Measurements from ENCODE around the gene HM13. TPM values are rescaled to one million over a fixed set of nuclear protein-coding genes. Genes with fewer than 3 reads are reported as not detected.
A peak's percentile ranks its signal among the peaks of the same experiment; 100 is the strongest.

The HM13 gene
- total and polyA plus RNA-seq, 2 of the 13 experiments (the other 11 are each of a cell fraction or from before 2014, with no cell fraction given), result 118 to 243 TPM

GRCh38 chr20:31587545-31588389 is 73.5 kb downstream of the HM13 start (continued):
- TF ChIP-seq RARG (CRISPR knock-in tag; IDR thresholded peaks at IDR 0.05; ENCODE audit: low read depth) (no peak), PAWR (CRISPR knock-in tag; IDR thresholded peaks at IDR 0.05; ENCODE audit: borderline replicate concordance) (no peak), ZBTB44 (CRISPR knock-in tag; IDR thresholded peaks at IDR 0.05) (no peak), GATAD2A (CRISPR knock-in tag; IDR thresholded peaks at IDR 0.05) (no peak; the same call in 1 of the 2 replicates), BCL3 (CRISPR knock-in tag; IDR thresholded peaks at IDR 0.05) (no peak; the same call in 1 of the 2 replicates), RFX1 (IDR thresholded peaks at IDR 0.05) (no peak), ZNF713 (CRISPR knock-in tag; IDR thresholded peaks at IDR 0.05) (0 out of 2 replicates have a peak, but pooled peaks have one; percentile 68), IRF2 (CRISPR knock-in tag; IDR thresholded peaks at IDR 0.05) (peak; percentile 38; the same call in 1 of the 2 replicates), ZNF24 (IDR thresholded peaks at IDR 0.05) (no peak), ZNF691 (CRISPR knock-in tag; IDR thresholded peaks at IDR 0.05; ENCODE audit: borderline replicate concordance, low read depth) (no peak), MIXL1 (CRISPR knock-in tag; IDR thresholded peaks at IDR 0.05) (no peak), ZNF12 (CRISPR knock-in tag; IDR thresholded peaks at IDR 0.05) (no peak; the same call in 1 of the 2 replicates), ATF7 (IDR thresholded peaks at IDR 0.05) (no peak), ATF7 (CRISPR knock-in tag; IDR thresholded peaks at IDR 0.05) (no peak), CERS6 (CRISPR knock-in tag; IDR thresholded peaks at IDR 0.05) (no peak), ZNF83 (CRISPR knock-in tag; IDR thresholded peaks at IDR 0.05; ENCODE audit: borderline replicate concordance) (no peak)
- TF ChIP-seq, protein P1, sequence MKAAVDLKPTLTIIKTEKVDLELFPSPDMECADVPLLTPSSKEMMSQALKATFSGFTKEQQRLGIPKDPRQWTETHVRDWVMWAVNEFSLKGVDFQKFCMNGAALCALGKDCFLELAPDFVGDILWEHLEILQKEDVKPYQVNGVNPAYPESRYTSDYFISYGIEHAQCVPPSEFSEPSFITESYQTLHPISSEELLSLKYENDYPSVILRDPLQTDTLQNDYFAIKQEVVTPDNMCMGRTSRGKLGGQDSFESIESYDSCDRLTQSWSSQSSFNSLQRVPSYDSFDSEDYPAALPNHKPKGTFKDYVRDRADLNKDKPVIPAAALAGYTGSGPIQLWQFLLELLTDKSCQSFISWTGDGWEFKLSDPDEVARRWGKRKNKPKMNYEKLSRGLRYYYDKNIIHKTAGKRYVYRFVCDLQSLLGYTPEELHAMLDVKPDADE (CRISPR knock-in tag; IDR thresholded peaks at IDR 0.05), result no peak
- TF ChIP-seq, protein P2, sequence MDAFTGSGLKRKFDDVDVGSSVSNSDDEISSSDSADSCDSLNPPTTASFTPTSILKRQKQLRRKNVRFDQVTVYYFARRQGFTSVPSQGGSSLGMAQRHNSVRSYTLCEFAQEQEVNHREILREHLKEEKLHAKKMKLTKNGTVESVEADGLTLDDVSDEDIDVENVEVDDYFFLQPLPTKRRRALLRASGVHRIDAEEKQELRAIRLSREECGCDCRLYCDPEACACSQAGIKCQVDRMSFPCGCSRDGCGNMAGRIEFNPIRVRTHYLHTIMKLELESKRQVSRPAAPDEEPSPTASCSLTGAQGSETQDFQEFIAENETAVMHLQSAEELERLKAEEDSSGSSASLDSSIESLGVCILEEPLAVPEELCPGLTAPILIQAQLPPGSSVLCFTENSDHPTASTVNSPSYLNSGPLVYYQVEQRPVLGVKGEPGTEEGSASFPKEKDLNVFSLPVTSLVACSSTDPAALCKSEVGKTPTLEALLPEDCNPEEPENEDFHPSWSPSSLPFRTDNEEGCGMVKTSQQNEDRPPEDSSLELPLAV (CRISPR knock-in tag; conservative IDR thresholded peaks at IDR 0.05; ENCODE audit: low read depth), result no peak
- TF ChIP-seq, protein P3, sequence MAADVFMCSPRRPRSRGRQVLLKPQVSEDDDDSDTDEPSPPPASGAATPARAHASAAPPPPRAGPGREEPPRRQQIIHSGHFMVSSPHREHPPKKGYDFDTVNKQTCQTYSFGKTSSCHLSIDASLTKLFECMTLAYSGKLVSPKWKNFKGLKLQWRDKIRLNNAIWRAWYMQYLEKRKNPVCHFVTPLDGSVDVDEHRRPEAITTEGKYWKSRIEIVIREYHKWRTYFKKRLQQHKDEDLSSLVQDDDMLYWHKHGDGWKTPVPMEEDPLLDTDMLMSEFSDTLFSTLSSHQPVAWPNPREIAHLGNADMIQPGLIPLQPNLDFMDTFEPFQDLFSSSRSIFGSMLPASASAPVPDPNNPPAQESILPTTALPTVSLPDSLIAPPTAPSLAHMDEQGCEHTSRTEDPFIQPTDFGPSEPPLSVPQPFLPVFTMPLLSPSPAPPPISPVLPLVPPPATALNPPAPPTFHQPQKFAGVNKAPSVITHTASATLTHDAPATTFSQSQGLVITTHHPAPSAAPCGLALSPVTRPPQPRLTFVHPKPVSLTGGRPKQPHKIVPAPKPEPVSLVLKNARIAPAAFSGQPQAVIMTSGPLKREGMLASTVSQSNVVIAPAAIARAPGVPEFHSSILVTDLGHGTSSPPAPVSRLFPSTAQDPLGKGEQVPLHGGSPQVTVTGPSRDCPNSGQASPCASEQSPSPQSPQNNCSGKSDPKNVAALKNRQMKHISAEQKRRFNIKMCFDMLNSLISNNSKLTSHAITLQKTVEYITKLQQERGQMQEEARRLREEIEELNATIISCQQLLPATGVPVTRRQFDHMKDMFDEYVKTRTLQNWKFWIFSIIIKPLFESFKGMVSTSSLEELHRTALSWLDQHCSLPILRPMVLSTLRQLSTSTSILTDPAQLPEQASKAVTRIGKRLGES (CRISPR knock-in tag; IDR thresholded peaks at IDR 0.05; ENCODE audit: borderline replicate concordance), result peak; percentile 81

Data from HepG2 (cell line).